Astrocyte (in vitro differentiated cells and primary cell): ENCODE data around the gene ITSN1. TPM values are rescaled to one million over a fixed set of nuclear protein-coding genes. Genes with fewer than 3 reads are reported as not detected.

ENCODE experiments used
- DNase-seq: peaks from one replicate; pipeline ENCODE4 v3.0.0-alpha.2; 2010; ENCODE audit warnings: low read depth
- FAIRE-seq: peaks from 2 replicates; lab custom pipeline; 2011; peaks lifted over from hg19 to GRCh38; lab: Jason Lieb, UNC
- H2AFZ ChIP-seq: 2 replicates; pipeline ENCODE4 v1.6.0; 2012; ENCODE audit warnings: low read depth, low read length, inconsistent platforms
- H3K27ac ChIP-seq: 2 replicates; pipeline ENCODE4 v1.5.1; 2011; ENCODE audit warnings: low read depth, low read length, inconsistent platforms
- H3K27me3 ChIP-seq: 2 replicates; pipeline ENCODE4 v1.6.0; 2011; ENCODE audit warnings: low read length, inconsistent platforms; ENCODE audit not compliant: insufficient read depth
- H3K36me3 ChIP-seq: 2 replicates; pipeline ENCODE4 v1.5.1; 2011; ENCODE audit warnings: low read length, inconsistent platforms; ENCODE audit not compliant: insufficient read depth
- H3K4me1 ChIP-seq: 2 replicates; pipeline ENCODE4 v1.5.1; 2011; ENCODE audit warnings: low read length, inconsistent platforms; ENCODE audit not compliant: insufficient read depth
- H3K4me2 ChIP-seq: 2 replicates; pipeline ENCODE4 v1.6.0; 2012; ENCODE audit warnings: low read length, inconsistent platforms
- H3K4me3 ChIP-seq: 2 replicates; pipeline ENCODE4 v1.5.1; 2011; ENCODE audit warnings: low read depth, mild to moderate bottlenecking, low read length, inconsistent platforms; ENCODE audit not compliant: insufficient read depth
- H3K79me2 ChIP-seq: 2 replicates; pipeline ENCODE4 v1.6.0; 2012; ENCODE audit warnings: mild to moderate bottlenecking, low read length, inconsistent platforms; ENCODE audit not compliant: insufficient read depth
- H3K9ac ChIP-seq: 2 replicates; pipeline ENCODE4 v1.6.0; 2012; ENCODE audit warnings: mild to moderate bottlenecking, low read length, inconsistent platforms
- H3K9me3 ChIP-seq: 2 replicates; pipeline ENCODE4 v1.5.1; 2012; ENCODE audit warnings: low read depth, mild to moderate bottlenecking, low read length, inconsistent platforms; ENCODE audit not compliant: insufficient read depth
- H4K20me1 ChIP-seq: 2 replicates; pipeline ENCODE4 v1.6.0; 2012; ENCODE audit warnings: low read length, inconsistent platforms; ENCODE audit not compliant: insufficient read depth
- H3K27ac Mint-ChIP-seq: one replicate; pipeline ENCODE4 v1.8.0; 2021; ENCODE audit warnings: mild to moderate bottlenecking, mixed read lengths; ENCODE audit not compliant: unreplicated experiment
- H3K27me3 Mint-ChIP-seq: one replicate; pipeline ENCODE4 v1.8.0; 2021; ENCODE audit warnings: low read depth, mixed read lengths; ENCODE audit not compliant: unreplicated experiment
- H3K36me3 Mint-ChIP-seq: one replicate; pipeline ENCODE4 v1.8.0; 2021; ENCODE audit warnings: low read depth, mixed read lengths; ENCODE audit not compliant: unreplicated experiment
- H3K4me1 Mint-ChIP-seq: one replicate; pipeline ENCODE4 v1.8.0; 2021; ENCODE audit warnings: low read depth, mixed read lengths; ENCODE audit not compliant: unreplicated experiment
- H3K4me3 Mint-ChIP-seq: one replicate; pipeline ENCODE4 v1.8.0; 2021; ENCODE audit warnings: mild to moderate bottlenecking, moderate library complexity, mixed read lengths; ENCODE audit not compliant: unreplicated experiment
- H3K9me3 Mint-ChIP-seq: one replicate; pipeline ENCODE4 v1.8.0; 2021; ENCODE audit warnings: mild to moderate bottlenecking, mixed read lengths; ENCODE audit not compliant: unreplicated experiment
- EZH2 ChIP-seq: IDR thresholded peaks from 2 replicates; pipeline ENCODE4 v1.6.1; 2012; ENCODE audit warnings: mild to moderate bottlenecking, low read length, inconsistent platforms; ENCODE audit not compliant: insufficient read depth
- total RNA-seq: library from RNA; stranded (reverse); gene quantifications from 2 replicates; pipeline ENCODE4 v1.2.1, GENCODE V29; 2021
- TF ChIP-seq, protein P1 (sequence below): IDR thresholded peaks from 2 replicates; pipeline ENCODE4 v1.5.1; 2011; ENCODE audit warnings: low read depth, mild to moderate bottlenecking, inconsistent platforms, low read length, moderate library complexity; ENCODE audit not compliant: insufficient read depth

The ITSN1 gene
- total RNA-seq, 1 donor from 2014 or later = 77.3 TPM

DNA sequence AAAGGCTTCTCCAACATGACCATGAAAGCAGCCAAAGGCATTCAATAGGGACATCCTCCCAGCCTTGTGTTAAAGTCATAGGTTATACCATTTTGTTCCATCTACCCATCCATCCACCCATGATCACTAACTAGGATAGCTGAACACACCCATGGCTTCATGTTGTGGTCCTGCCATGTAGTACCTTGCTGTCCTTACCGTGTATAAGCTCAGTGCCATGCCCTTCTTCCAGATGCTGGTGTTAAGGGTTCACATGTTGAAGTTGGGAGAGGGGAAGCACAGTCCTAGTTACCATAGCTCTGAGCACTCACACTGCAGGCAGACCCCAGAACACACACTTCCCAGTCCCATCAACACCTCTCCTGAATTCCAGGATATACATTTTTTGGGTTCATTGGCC, 221.8 kb downstream of the ITSN1 start:
- no peak overlapping the region for H3K27ac ChIP-seq
- Mint-ChIP-seq H3K9me3 (no peaks in the 10 kb centered on the region), H3K36me3 (peaks cover 3% of the 10 kb centered on the region), H3K27ac (no peak overlapping the region), H3K4me3 (no peak overlapping the region), H3K27me3 (peaks cover 22% of the 10 kb centered on the region), H3K4me1 (peaks cover 3% of the 10 kb centered on the region)
- no peaks in the 10 kb centered on the region for H3K36me3 ChIP-seq
- no peak overlapping the region for H3K9ac ChIP-seq
- H3K27me3 ChIP-seq = no peaks in the 10 kb centered on the region
- FAIRE-seq (no peak), DNase-seq (no peak)
- no peaks in the 10 kb centered on the region for H3K79me2 ChIP-seq
- no peaks in the 10 kb centered on the region for H3K4me1 ChIP-seq
- TF ChIP-seq EZH2 = no peak
- TF ChIP-seq, protein P1, sequence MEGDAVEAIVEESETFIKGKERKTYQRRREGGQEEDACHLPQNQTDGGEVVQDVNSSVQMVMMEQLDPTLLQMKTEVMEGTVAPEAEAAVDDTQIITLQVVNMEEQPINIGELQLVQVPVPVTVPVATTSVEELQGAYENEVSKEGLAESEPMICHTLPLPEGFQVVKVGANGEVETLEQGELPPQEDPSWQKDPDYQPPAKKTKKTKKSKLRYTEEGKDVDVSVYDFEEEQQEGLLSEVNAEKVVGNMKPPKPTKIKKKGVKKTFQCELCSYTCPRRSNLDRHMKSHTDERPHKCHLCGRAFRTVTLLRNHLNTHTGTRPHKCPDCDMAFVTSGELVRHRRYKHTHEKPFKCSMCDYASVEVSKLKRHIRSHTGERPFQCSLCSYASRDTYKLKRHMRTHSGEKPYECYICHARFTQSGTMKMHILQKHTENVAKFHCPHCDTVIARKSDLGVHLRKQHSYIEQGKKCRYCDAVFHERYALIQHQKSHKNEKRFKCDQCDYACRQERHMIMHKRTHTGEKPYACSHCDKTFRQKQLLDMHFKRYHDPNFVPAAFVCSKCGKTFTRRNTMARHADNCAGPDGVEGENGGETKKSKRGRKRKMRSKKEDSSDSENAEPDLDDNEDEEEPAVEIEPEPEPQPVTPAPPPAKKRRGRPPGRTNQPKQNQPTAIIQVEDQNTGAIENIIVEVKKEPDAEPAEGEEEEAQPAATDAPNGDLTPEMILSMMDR = no peak
- H2AFZ ChIP-seq = no peak overlapping the region
- no peaks in the 10 kb centered on the region for H3K9me3 ChIP-seq
- no peak overlapping the region for H3K4me3 ChIP-seq
- H4K20me1 ChIP-seq = no peaks in the 10 kb centered on the region
- H3K4me2 ChIP-seq = no peak overlapping the region

DNA sequence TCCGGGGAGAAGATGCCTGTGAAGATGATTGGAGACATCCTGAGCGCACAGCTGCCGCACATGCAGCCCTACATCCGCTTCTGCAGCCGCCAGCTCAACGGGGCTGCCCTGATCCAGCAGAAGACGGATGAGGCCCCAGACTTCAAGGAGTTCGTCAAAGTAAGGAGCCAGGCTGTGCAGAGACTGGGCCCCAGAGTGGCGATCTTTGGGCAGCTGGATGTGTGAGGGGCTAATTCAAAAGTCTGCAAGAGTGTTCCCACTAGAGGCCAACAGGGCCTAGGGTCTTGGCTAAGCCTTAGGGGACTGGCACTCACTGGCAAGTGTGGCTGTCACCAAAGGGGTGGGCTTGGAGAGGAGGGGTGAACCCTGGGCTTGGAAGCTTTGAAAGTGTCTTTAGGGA, 222.9 kb downstream of the ITSN1 start:
- Mint-ChIP-seq H3K27ac (no peak overlapping the region), H3K4me1 (peaks cover 3% of the 10 kb centered on the region), H3K4me3 (no peak overlapping the region), H3K27me3 (peaks cover 16% of the 10 kb centered on the region), H3K9me3 (no peaks in the 10 kb centered on the region), H3K36me3 (peaks cover 3% of the 10 kb centered on the region)
- FAIRE-seq = no peak
- no peaks in the 10 kb centered on the region for H3K79me2 ChIP-seq
- no peak overlapping the region for H3K9ac ChIP-seq
- no peak overlapping the region for H3K4me2 ChIP-seq
- H3K36me3 ChIP-seq = no peaks in the 10 kb centered on the region
- no peak overlapping the region for H3K4me3 ChIP-seq
- H3K27me3 ChIP-seq = no peaks in the 10 kb centered on the region
- no peaks in the 10 kb centered on the region for H3K9me3 ChIP-seq
- no peaks in the 10 kb centered on the region for H4K20me1 ChIP-seq
- no peaks in the 10 kb centered on the region for H3K4me1 ChIP-seq
- no peak for DNase-seq
- TF ChIP-seq EZH2 = no peak
- no peak overlapping the region for H2AFZ ChIP-seq
- no peak overlapping the region for H3K27ac ChIP-seq

DNA sequence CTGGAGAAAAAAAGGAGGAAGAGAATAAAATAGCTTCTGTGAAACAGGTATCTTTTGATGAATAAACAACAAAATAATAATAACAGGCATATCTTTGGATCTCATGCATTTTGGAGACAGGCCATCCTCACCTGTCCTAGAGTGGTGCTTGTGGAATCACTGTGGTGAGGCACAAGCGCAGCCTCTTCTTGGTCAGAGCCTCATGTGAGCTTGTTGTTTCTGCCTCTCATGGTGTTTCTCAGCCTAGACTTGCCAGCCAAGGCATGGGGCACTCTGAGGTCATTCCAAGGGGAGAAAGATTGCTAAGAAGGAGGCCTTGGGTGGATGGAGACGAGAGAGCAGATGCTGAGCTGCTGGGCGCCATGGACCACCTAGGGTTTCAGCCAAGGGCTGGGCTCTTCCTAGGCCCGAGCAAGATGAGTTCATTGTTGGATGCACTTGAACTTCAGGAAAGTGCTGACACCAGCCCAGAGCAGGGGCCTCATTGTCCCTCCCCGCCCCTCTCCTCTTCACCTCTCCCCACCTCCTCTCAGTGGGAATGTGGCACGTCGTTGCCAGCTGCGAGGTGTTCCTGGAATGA, 223.8 kb downstream of the ITSN1 start:
- TF ChIP-seq, protein P1 = no peak
- no peak for TF ChIP-seq EZH2
- no peak overlapping the region for H3K4me3 Mint-ChIP-seq
- Histone ChIP-seq H3K4me3 (no peak overlapping the region), H4K20me1 (no peaks in the 10 kb centered on the region), H3K79me2 (no peaks in the 10 kb centered on the region), H3K27me3 (no peaks in the 10 kb centered on the region), H3K9me3 (no peaks in the 10 kb centered on the region), H3K9ac (no peak overlapping the region), H2AFZ (no peak overlapping the region), H3K27ac (no peak overlapping the region), H3K4me2 (no peak overlapping the region), H3K4me1 (peaks cover 4% of the 10 kb centered on the region), H3K36me3 (no peaks in the 10 kb centered on the region)
- peaks cover 16% of the 10 kb centered on the region for H3K27me3 Mint-ChIP-seq
- peaks cover 3% of the 10 kb centered on the region for H3K4me1 Mint-ChIP-seq
- H3K27ac Mint-ChIP-seq = no peak overlapping the region
- no peaks in the 10 kb centered on the region for H3K9me3 Mint-ChIP-seq
- H3K36me3 Mint-ChIP-seq = peaks cover 3% of the 10 kb centered on the region
- FAIRE-seq (no peak), DNase-seq (no peak)
